Fibroblast of the aortic adventitia (primary cell): ENCODE measurements around the gene DCAF17. TPM values are rescaled to one million over a fixed set of nuclear protein-coding genes. Genes with fewer than 3 reads are reported as not detected.

Experiments
- DNase-seq: peaks from one replicate; pipeline ENCODE4 v3.0.0-alpha.2; 2010; ENCODE audit warnings: low read depth
- H3K4me3 ChIP-seq: 2 replicates; pipeline ENCODE4 v1.5.1; 2011; ENCODE audit warnings: low read depth, mild to moderate bottlenecking, control low read depth, low read length, moderate library complexity
- total RNA-seq: library from RNA; depleted of rRNA; stranded (reverse); fragments of >200 nt; gene quantifications from 2 replicates; pipeline ENCODE4 v1.2.3, GENCODE V29; 2012; ENCODE audit warnings: low replicate concordance
- TF ChIP-seq, protein P1 (sequence below): IDR thresholded peaks from 2 replicates; pipeline ENCODE4 v1.5.1; 2011; ENCODE audit warnings: mild to moderate bottlenecking, low read length, control low read depth, inconsistent platforms; ENCODE audit not compliant: insufficient read depth

The DCAF17 gene
- total RNA-seq, 1 donor = 34.7 TPM

- TF ChIP-seq, protein P1, sequence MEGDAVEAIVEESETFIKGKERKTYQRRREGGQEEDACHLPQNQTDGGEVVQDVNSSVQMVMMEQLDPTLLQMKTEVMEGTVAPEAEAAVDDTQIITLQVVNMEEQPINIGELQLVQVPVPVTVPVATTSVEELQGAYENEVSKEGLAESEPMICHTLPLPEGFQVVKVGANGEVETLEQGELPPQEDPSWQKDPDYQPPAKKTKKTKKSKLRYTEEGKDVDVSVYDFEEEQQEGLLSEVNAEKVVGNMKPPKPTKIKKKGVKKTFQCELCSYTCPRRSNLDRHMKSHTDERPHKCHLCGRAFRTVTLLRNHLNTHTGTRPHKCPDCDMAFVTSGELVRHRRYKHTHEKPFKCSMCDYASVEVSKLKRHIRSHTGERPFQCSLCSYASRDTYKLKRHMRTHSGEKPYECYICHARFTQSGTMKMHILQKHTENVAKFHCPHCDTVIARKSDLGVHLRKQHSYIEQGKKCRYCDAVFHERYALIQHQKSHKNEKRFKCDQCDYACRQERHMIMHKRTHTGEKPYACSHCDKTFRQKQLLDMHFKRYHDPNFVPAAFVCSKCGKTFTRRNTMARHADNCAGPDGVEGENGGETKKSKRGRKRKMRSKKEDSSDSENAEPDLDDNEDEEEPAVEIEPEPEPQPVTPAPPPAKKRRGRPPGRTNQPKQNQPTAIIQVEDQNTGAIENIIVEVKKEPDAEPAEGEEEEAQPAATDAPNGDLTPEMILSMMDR = no peak
- no peak for DNase-seq
- no peak overlapping the region for H3K4me3 ChIP-seq
Observed at GRCh38 chr2:171447675-171448074, 13.6 kb downstream of the DCAF17 start.

- no peak overlapping the region for H3K4me3 ChIP-seq
- TF ChIP-seq, protein P1 = no peak
- DNase-seq = no peak
Observed at GRCh38 chr2:171451074-171451473, 17.0 kb downstream of the DCAF17 start.

DNA sequence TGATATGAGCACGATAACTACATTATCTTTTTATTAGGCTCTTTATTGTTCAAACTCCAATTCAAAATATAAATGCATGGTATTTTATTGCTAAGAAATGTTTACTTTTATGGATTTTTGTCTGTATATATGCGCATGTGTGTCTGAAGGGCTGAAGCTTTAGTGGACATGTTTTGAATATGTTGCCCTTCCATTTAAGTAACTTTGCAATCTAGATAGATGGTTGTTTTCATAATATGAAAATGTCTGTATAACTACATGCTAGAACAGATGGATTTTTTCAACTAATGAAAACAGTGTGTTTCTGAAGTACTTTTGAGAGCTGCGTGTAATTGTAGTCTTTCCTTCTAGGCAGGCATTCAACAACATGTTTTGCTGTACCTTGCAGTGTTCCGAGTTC, 18.7 kb downstream of the DCAF17 start:
- no peak for DNase-seq
- H3K4me3 ChIP-seq = no peak overlapping the region
- TF ChIP-seq, protein P1 = no peak

DNA sequence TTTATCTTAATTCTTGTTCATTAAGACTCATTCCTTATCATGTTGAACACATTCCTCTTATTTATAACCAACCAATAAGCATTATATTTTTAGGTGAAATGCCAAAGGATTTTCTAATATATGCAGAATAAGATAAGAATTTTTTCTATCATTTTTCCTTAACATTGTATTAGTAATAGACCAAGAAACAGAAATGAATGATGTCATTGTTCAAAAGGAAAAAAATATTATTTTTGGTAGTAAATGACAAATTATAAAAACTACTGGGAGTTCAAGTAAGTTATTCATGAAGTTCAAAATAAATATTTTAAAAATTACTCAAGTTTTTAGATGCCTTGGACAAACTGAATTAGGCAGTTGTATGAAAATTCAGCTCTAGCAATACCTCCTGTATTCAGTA, 25.5 kb downstream of the DCAF17 start:
- TF ChIP-seq, protein P1 = no peak
- DNase-seq = no peak
- no peak overlapping the region for H3K4me3 ChIP-seq

DNA sequence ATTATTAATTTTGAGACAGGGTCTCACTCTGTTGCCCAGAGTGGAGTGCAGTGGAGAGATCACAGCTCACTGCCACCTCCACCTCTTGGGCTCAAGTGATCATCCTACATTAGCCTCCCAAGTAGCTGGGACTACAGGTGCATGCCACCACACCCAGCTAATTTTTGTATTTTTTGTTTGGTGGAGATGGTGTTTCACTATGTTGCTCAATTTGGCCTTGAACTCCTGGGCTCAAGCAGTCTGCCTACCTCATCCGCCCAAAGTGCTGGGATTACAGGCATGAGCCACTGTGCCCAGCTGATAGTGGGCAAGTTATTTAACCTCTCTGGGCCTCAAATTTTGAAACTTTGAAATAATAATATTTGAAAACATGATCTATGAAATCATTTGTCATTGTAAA, 26.5 kb downstream of the DCAF17 start:
- H3K4me3 ChIP-seq = no peak overlapping the region
- TF ChIP-seq, protein P1 = no peak
- no peak for DNase-seq

DNA sequence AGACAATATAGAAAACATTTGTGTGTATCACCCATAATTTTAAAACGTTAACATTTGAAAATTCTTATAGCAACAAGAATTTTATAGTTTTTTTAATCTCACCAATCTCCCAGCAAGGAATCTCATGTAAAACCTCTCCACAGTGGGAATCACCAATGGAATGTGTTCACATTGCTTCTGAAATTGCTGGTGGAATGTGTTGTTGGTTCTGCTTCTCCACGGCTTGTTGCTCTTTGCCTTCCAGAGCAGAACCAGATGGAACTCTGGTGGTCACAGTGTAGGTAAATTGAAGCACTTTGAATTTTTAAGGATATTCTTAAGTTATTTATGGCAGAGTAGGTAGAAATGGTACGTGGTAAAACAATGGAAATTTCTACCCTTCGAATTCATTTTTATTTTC, 35.1 kb downstream of the DCAF17 start:
- H3K4me3 ChIP-seq = no peak overlapping the region
- TF ChIP-seq, protein P1 = no peak
- DNase-seq = no peak

- no peak for DNase-seq
- TF ChIP-seq, protein P1 = no peak
Observed at GRCh38 chr2:171470129-171470528, 36.1 kb downstream of the DCAF17 start.

More at GRCh38 chr2:171470129-171470528, 36.1 kb downstream of the DCAF17 start:
- H3K4me3 ChIP-seq = no peak overlapping the region
